Stimulated activated CD4-positive, alpha-beta T cell treated with anti-CD3 and anti-CD28 coated beads, TNF-alpha, amount 100 ng/mL, for 4 hours (primary cell): ENCODE data around the gene TULP4.
"Not testable (repeated sequence)": the region's sequence is repeated elsewhere in the genome, so short reads cannot be mapped to it uniquely, and the experiment has no call there.

Experiments used
- DNase-seq, 3 experiments: peaks; one replicate each; pipeline ENCODE4 v3.0.0-alpha.2; 2020; ENCODE audit warnings: low read depth in 3 of 3

TULP4 gene

DNA sequence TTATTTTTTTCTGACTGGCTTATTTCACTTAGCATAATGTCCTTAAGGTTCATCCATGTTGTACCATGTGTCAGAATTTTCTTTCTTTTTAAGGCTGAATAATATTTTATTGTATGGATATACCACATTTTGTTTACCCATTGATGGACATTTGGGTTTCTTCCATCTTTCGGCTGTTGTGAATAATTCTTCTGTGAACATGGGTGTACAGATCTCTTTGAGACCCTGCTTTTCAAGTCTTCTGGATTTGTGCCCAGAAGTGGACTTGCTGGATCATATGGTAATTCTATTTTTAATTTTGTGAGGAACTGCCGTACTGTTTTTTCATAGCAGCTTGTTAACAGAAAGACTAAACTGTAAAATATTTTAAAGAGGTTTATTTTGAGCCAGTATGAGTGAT lies 153.0 kb downstream of the TULP4 start:
- DNase-seq = no peak

DNA sequence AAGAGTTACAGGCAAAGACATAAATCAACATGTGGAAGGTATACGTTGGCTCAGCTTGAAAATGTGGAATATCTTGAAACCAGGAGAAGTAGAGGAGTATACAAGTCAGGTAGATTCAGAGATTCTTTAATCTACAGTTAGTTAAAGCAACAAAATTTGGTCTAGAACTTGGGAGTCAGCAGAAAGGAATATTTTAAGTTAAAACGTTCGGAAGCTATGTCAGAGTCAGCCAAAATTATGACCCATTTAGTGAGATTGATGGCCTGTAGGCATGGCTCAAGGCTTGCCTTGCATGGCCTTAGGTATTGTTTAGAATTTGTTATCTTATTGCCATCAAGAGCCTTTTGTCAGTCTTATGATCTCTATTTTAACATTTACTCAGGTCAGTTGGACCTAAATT lies 153.5 kb downstream of the TULP4 start:
- no peak for DNase-seq

DNA sequence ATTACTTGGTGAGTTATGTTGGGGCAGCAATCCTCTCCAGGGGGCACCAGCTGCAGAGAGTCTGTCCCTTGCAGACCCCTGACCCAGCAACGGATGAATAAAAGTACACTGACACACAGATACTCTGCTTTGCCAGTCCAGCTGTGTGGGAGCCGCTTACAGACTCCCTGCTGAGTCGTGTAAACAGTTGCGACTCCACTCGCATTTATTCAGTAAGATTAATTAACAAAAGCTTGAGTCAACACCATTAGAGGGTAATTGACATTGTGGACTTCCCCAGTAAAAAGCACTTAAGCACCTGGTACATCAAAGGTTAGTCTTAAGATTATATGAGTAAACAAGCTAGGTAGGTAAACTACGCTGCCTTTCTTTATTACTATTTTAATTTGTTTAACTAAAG lies 155.7 kb downstream of the TULP4 start:
- no peak for DNase-seq

DNA sequence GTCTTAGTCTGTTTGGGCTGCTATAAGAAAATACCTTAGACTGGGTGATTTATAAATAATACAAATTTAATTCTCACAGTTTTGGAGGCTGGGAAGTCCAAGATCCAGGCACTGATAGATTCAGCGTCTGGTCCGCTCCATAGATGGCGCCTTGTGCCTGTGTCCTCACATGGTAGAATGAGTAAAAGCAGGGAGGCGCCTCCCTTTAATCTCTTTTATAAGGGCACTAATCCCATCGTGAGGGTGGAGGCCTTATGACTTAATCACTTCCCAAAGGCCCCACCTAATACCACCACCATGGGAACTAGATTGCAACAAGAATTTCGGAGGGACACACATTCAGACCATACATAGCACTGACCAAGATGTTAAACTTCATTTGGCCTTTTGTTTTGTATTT lies 156.4 kb downstream of the TULP4 start:
- no peak for DNase-seq

- DNase-seq = not testable (repeated sequence)
Measured at GRCh38 chr6:158470023-158470422, 157.8 kb downstream of the TULP4 start.

GRCh38 chr6:158471339-158471738 lies 159.1 kb downstream of the TULP4 start:
- DNase-seq = no peak

GRCh38 chr6:158472447-158472846 lies 160.2 kb downstream of the TULP4 start:
- DNase-seq = no peak

- DNase-seq = no peak
Measured at GRCh38 chr6:158474961-158475343, 162.7 kb downstream of the TULP4 start.

DNA sequence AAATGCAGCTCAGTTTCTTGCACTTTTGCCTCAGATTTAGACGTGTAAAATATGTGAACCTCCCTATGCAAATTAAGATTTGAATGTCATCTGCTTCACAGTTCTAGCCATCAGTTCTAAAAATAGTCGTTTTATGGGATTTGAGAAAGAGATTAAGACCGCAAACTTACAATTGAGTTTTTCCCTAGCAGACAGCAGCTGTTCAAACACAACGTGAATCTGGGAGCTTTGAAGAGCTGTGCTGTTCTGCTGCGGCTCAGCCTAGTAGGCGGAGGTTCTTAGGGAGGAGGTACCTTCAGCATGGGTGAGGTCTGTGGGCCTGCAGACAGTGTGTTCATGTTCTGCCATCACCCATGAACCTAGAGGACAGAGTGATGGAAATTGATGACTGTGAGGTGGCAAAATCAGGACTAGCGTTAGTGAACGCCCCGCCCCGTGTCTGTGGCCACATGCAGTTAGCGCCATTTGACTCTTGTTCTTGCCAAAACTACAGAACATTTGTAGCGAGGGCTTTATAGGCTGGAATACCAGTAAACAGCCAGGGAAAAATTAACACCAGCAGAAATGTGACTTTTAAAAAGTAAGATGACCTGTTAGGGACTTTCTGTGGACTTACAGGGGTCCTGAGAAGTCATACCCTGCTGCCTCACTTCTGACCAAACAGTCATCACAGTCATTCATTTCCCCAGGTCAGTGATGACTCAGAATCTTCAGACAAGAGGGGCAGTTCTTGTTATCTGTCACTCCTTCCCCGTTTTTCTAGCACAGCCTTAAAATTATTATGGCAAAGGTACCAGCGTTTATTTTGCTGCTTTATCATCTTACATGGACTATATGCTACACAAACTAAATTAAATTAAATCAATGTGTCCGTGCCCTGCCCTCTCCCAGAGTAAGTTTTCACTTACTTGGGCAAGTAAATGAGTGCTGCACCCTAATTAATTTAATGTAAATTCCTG lies 163.4 kb downstream of the TULP4 start:
- DNase-seq = no peak

- DNase-seq = no peak
Measured at GRCh38 chr6:158476389-158476788, 164.1 kb downstream of the TULP4 start.

- not testable (repeated sequence) for DNase-seq
Measured at GRCh38 chr6:158477722-158478121, 165.5 kb downstream of the TULP4 start.

DNA sequence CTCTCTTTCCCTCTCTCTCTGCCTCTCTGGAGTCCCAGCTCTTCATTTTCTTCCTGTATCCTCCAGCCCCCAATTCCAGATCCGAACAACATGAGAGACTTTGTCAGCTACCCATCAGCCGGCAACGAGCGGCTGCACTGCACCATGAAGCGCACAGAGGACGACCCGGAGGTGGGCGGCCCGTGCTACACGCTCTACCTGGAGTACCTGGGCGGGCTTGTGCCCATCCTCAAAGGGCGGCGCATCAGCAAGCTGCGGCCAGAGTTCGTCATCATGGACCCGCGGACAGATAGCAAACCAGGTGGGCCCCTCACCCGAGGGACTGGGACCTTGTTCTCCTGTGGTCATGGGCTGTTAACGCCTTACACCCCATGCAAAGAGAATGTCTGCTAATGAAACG lies 168.7 kb downstream of the TULP4 start:
- DNase-seq = no peak

DNA sequence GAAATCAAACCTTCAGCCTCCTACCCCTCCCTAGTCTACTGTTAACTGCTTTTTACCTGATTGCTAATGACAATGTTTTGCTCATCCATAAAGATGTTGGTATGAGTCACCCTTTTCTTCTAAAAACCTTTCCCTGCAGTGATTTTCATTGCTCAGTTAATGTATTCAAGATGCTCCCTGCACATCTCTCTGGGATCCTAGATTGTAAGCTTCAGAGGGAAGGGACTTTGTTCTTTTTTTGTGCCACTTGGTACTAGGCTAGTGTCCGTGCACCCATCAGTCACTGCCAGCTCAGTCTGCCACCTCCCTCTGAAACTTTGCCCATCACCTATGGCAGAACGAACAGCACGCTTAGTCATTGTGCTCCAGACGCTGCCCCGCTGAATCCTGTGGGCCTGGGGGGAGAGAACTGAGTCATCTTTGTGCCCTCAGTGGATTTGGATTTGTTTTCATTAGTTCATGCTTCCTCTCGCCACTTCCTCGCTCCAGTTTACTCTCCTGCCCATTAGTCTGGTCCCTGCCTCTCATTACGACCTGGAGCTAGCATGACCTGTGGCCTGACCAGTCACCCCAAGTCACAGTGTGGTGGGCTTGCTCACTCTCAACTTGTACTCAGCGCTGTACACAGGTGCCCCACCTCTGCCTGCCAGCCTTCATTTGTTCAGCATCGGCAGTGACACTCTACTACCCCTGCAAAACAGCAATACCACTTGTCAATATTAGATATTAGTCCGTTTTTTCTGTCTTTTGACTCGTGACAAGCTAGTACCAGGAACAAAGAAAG lies 169.6 kb downstream of the TULP4 start:
- no peak for DNase-seq

- no peak for DNase-seq
Measured at GRCh38 chr6:158485431-158485830, 173.2 kb downstream of the TULP4 start.

DNA sequence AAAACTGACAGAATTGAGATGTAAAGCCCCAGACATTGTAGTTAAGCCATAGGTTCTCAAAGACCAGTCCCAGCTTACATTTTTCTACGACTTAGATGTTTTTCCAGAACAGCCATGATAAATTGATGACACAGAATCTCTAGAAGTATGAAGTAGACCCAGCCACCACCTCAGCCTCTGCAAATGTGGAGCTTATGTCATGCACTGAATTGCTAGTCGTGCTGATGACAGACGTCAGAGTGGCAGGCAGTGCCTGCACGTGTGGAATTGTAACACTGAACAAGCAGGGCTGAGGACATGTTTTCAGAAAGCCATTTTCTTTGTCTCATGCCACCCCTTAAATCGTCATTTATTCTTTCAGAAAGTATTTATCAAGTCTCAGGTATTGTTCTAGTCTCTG lies 175.2 kb downstream of the TULP4 start:
- no peak for DNase-seq

GRCh38 chr6:158488065-158488464 lies 175.8 kb downstream of the TULP4 start:
- no peak for DNase-seq

DNA sequence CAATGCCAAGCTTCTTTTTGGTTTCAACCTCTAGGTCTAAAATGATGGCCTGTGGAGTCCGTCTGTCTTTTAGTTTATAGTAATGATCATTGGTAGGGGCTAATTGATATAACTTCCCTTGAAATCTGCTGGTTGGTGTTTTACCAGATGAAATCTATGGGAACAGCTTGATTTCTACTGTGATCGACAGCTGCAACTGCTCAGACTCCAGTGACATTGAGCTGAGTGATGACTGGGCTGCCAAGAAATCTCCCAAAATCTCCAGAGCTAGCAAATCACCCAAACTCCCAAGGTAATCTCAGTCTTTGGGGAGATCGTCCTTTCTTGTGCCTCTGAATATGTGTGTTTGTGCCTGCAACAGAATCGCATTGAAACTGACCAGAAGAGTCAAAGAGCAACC lies 177.2 kb downstream of the TULP4 start:
- DNase-seq = no peak

GRCh38 chr6:158492881-158493280 lies 180.6 kb downstream of the TULP4 start:
- no peak for DNase-seq

- DNase-seq = no peak
Measured at GRCh38 chr6:158496700-158497099, 184.4 kb downstream of the TULP4 start.

DNA sequence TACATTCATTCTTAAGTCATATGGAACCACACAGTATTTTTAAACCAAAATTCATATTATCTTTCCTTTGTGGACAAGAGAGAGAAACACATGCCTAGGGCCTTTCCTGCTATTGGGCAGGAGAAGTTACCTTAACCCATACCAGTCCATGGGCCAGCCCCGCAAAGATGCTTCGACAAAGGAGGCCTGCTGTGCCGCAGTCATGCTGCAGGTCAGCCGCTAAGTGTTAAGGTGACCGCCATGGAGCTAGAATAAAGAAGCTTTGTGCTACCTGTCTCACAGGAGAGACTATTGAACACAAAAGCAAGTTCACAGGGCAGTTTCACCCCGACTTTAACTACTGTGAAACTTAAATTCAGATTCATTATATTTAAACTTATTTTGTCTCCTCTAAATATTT lies 185.4 kb downstream of the TULP4 start:
- DNase-seq = no peak

- no peak for DNase-seq
Measured at GRCh38 chr6:158498362-158498761, 186.1 kb downstream of the TULP4 start.

DNA sequence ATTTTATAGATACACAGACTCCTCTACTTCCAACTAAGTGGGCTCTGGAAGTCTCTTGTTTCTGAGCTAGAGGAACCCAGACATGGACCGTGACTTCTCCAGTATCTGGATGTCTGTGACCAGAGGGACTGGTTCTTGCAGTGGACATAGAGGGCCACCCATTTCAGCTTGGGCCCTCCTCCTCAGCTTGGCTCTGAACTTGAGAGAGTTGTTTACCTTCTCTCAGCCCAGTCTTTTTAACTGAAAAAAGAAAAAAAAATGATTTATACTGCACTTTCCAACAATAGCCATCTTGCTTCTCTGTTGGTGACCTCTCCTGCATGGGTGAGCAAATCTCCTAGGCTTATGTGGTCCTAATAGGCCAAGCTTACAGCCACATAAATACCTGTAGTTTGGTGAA lies 187.3 kb downstream of the TULP4 start:
- no peak for DNase-seq
